PC-3 (cell line): ENCODE results near the gene DLST.

Experiments used
- CTCF ChIP-seq: fragments of 300-600 bp; sonication (generic); conservative IDR thresholded peaks from 2 replicates; pipeline ENCODE4 v1.5.1; 2017; ENCODE audit warnings: antibody characterized with exemption, low read depth, mild to moderate bottlenecking, low read length
- EZH2 ChIP-seq: fragments of 300-600 bp; sonication (generic); IDR thresholded peaks from one replicate; pipeline ENCODE4 v1.6.1; 2017; ENCODE audit warnings: antibody characterized with exemption, mild to moderate bottlenecking, low read length; ENCODE audit not compliant: unreplicated experiment

- no peak for TF ChIP-seq CTCF
- no peak for TF ChIP-seq EZH2
These were observed 26.0 kb downstream of the DLST start for GRCh38 chr14:74907744-74908143.
